H1 (cell line): Measurements from ENCODE around the gene SURF4. TPM values are rescaled to one million over a fixed set of nuclear protein-coding genes. Genes with fewer than 3 reads are reported as not detected.

ENCODE experiments used
- CTCF ChIA-PET: fragments of 300-600 bp; sonication (Branson Sonifier 250); formaldehyde crosslinking; loops from one replicate; lab custom pipeline; 2021; ENCODE audit not compliant: partially characterized antibody; lab: Charles Lee
- POLR2A ChIA-PET: fragments of 300-600 bp; sonication (Branson Sonifier 250); formaldehyde crosslinking; loops from one replicate; lab custom pipeline; 2021; ENCODE audit warnings: inconsistent platforms; ENCODE audit not compliant: partially characterized antibody; lab: Charles Lee
- DNase-seq, 2 experiments: peaks; one replicate each; pipeline versions ENCODE4 v3.0.0 to v3.0.0-alpha.2; 2010 to 2022; ENCODE audit warnings: low spot score in 2 of 2, low read depth in 1 of 2, mixed read lengths in 1 of 2
- FAIRE-seq: peaks from 2 replicates; lab custom pipeline; 2011; peaks lifted over from hg19 to GRCh38; lab: Jason Lieb, UNC
- H2AFZ ChIP-seq: 2 replicates; pipeline ENCODE4 v1.8.1; 2012; ENCODE audit warnings: low read length, inconsistent platforms
- H2AK5ac ChIP-seq: 2 replicates; pipeline ENCODE4 v1.6.1; 2013; ENCODE audit warnings: low read depth, low read length
- H2BK120ac ChIP-seq: replicated peaks from 2 replicates; pipeline ENCODE3; 2013; ENCODE audit warnings: low read depth, low read length, inconsistent platforms
- H2BK12ac ChIP-seq: 2 replicates; pipeline ENCODE4 v1.6.1; 2013; ENCODE audit warnings: low read depth, low read length
- H2BK15ac ChIP-seq: 2 replicates; pipeline ENCODE4 v1.6.1; 2013; ENCODE audit warnings: low read length
- H2BK20ac ChIP-seq: 2 replicates; pipeline ENCODE4 v1.6.1; 2013; ENCODE audit warnings: low read length
- H2BK5ac ChIP-seq: 2 replicates; pipeline ENCODE4 v1.6.1; 2013; ENCODE audit warnings: low read depth, low read length
- H3K14ac ChIP-seq: 2 replicates; pipeline ENCODE4 v1.6.1; 2013; ENCODE audit warnings: inconsistent platforms; ENCODE audit not compliant: insufficient read length
- H3K18ac ChIP-seq: 2 replicates; pipeline ENCODE4 v1.6.1; 2013; ENCODE audit warnings: low read length; ENCODE audit errors: extremely low read depth
- H3K23ac ChIP-seq: 2 replicates; pipeline ENCODE4 v1.6.1; 2013; ENCODE audit warnings: inconsistent platforms; ENCODE audit not compliant: insufficient read length
- H3K23me2 ChIP-seq: 2 replicates; pipeline ENCODE4 v1.6.1; 2013; ENCODE audit warnings: low read depth, low read length
- H3K27ac ChIP-seq: 2 replicates; pipeline ENCODE4 v1.6.1; 2011; ENCODE audit warnings: low read depth, low read length, inconsistent platforms
- H3K27me3 ChIP-seq, 4 experiments: replicated peaks in 1 of 4; 1 replicate in 1 of 4; 2 replicates in 3 of 4; pipeline versions ENCODE4 v1.6.1 to v1.8.1; 2011 to 2013; ENCODE audit warnings: low read length in 3 of 4, mild to moderate bottlenecking in 3 of 4, inconsistent platforms in 2 of 4, mixed read lengths in 2 of 4, moderate library complexity in 1 of 4; ENCODE audit not compliant: control insufficient read depth in 3 of 4, insufficient read depth in 3 of 4; ENCODE audit errors: extremely low read depth in 1 of 4
- H3K36me3 ChIP-seq, 4 experiments: 2 replicates each; pipeline versions ENCODE4 v1.6.1 to v1.8.1; 2011 to 2013; ENCODE audit warnings: mild to moderate bottlenecking in 4 of 4, low read length in 3 of 4, moderate library complexity in 2 of 4, control low read depth in 1 of 4, inconsistent platforms in 1 of 4; ENCODE audit not compliant: insufficient read depth in 4 of 4, control insufficient read depth in 2 of 4
- H3K4ac ChIP-seq: replicated peaks from 2 replicates; pipeline ENCODE3; 2013; ENCODE audit warnings: low read length, low read depth, mixed read lengths, inconsistent platforms; ENCODE audit not compliant: insufficient read length
- H3K4me1 ChIP-seq, 4 experiments: replicated peaks in 1 of 4; 1 replicate in 1 of 4; 2 replicates in 3 of 4; pipeline versions ENCODE4 v1.6.1 to v1.8.1; 2011 to 2013; ENCODE audit warnings: low read length in 3 of 4, inconsistent platforms in 2 of 4, mixed read lengths in 1 of 4; ENCODE audit not compliant: insufficient read depth in 4 of 4, control insufficient read depth in 3 of 4
- H3K4me2 ChIP-seq, 2 experiments: 2 replicates each; pipeline versions ENCODE4 v1.6.1 to v1.8.1; 2011 to 2013; ENCODE audit warnings: low read depth in 2 of 2, low read length in 2 of 2, control low read depth in 1 of 2, inconsistent platforms in 1 of 2, mild to moderate bottlenecking in 1 of 2; ENCODE audit not compliant: insufficient read depth in 1 of 2
- H3K4me3 ChIP-seq, 4 experiments: fragments of 200-600, 300-600 bp in 1 of 4; sonication (generic), shearing (Covaris generic), sonication (Bioruptor Twin) in 1 of 4; 2 replicates each; pipeline versions ENCODE4 v1.5.1 to v1.8.1; 2011 to 2016; ENCODE audit warnings: low read length in 4 of 4, low read depth in 3 of 4, control low read depth in 2 of 4, inconsistent platforms in 2 of 4, mild to moderate bottlenecking in 2 of 4, mixed read lengths in 1 of 4, moderate library complexity in 1 of 4; ENCODE audit not compliant: insufficient read depth in 2 of 4; ENCODE audit errors: extremely low read depth in 1 of 4
- H3K56ac ChIP-seq: replicated peaks from 2 replicates; pipeline ENCODE3; 2013; ENCODE audit warnings: low read depth, mild to moderate bottlenecking, mixed read lengths, low read length, inconsistent platforms; ENCODE audit not compliant: insufficient read length
- H3K79me1 ChIP-seq: 2 replicates; pipeline ENCODE4 v1.6.1; 2013; ENCODE audit warnings: low read depth, low read length, control low read depth
- H3K79me2 ChIP-seq, 2 experiments: 2 replicates each; pipeline versions ENCODE4 v1.6.1 to v1.8.1; 2012 to 2013; ENCODE audit warnings: low read length in 2 of 2, mild to moderate bottlenecking in 2 of 2, inconsistent platforms in 1 of 2; ENCODE audit not compliant: insufficient read depth in 2 of 2, control insufficient read depth in 1 of 2
- H3K9ac ChIP-seq, 4 experiments: replicated peaks in 1 of 4; 1 replicate in 1 of 4; 2 replicates in 3 of 4; pipeline versions ENCODE4 v1.6.1 to v1.8.1; 2011 to 2013; ENCODE audit warnings: low read depth in 3 of 4, low read length in 3 of 4, control low read depth in 2 of 4, mild to moderate bottlenecking in 2 of 4, moderate library complexity in 2 of 4, inconsistent platforms in 1 of 4; ENCODE audit errors: extremely low read depth in 1 of 4
- H3K9me3 ChIP-seq, 2 experiments: 2 replicates each; pipeline versions ENCODE4 v1.6.1 to v1.8.1; 2012 to 2013; ENCODE audit warnings: mild to moderate bottlenecking in 2 of 2, moderate library complexity in 2 of 2, control low read depth in 1 of 2, inconsistent platforms in 1 of 2, low read depth in 1 of 2, low read length in 1 of 2, mixed read lengths in 1 of 2; ENCODE audit not compliant: insufficient read depth in 2 of 2
- H4K20me1 ChIP-seq, 2 experiments: replicated peaks in 1 of 2; 2 replicates each; pipeline versions ENCODE3 to v1.8.1; 2011 to 2013; ENCODE audit warnings: inconsistent platforms in 2 of 2, low read length in 2 of 2, mild to moderate bottlenecking in 1 of 2; ENCODE audit not compliant: insufficient read depth in 2 of 2, control insufficient read depth in 1 of 2
- H4K5ac ChIP-seq: 2 replicates; pipeline ENCODE4 v1.6.1; 2013; ENCODE audit warnings: low read length, low read depth, mixed read lengths, inconsistent platforms; ENCODE audit not compliant: insufficient read length
- H4K8ac ChIP-seq: 2 replicates; pipeline ENCODE4 v1.8.0; 2013; ENCODE audit warnings: mild to moderate bottlenecking, moderate library complexity, low read length, inconsistent platforms; ENCODE audit not compliant: insufficient read depth; ENCODE audit errors: extremely low read depth
- H4K91ac ChIP-seq: replicated peaks from 2 replicates; pipeline ENCODE3; 2013; ENCODE audit warnings: low read length, mixed read lengths, inconsistent platforms; ENCODE audit not compliant: insufficient read length
- YY1 ChIP-seq: IDR thresholded peaks from 2 replicates; pipeline ENCODE4 v1.6.1; 2011; ENCODE audit warnings: low read depth, mild to moderate bottlenecking, low read length
- WGBS, 2 experiments: shearing (Covaris generic) in 1 of 2; methylation state at CpG; one replicate each; pipeline versions ENCODE4 v1.1.6 to v1.1.7; 2013 to 2015; ENCODE audit warnings: low lambda C conversion rate in 2 of 2, mixed read lengths in 2 of 2, inconsistent platforms in 1 of 2, low coverage in 1 of 2, missing lambda C conversion rate in 1 of 2; ENCODE audit not compliant: insufficient replicate concordance in 2 of 2, insufficient coverage in 1 of 2, insufficient read length in 1 of 2; ENCODE audit errors: extremely low coverage in 1 of 2, missing lambda C conversion rate in 1 of 2; 5-methylcytosine and 5-hydroxymethylcytosine counted together
- polyA plus RNA-seq, 7 experiments: library from polyadenylated mRNA; depleted of rRNA in 3 of 7; stranded (reverse) in 5 of 7; unstranded in 2 of 7; fragments of >200 nt in 5 of 7; fragments of 200-250 nt in 2 of 7; gene quantifications; 1 replicate in 5 of 7; 2 replicates in 1 of 7; 4 replicates in 1 of 7; pipeline versions ENCODE4 v1.2.1 to v1.2.3, GENCODE V29; 2011 to 2013; ENCODE audit warnings: missing spikeins in 2 of 7, mixed read lengths in 2 of 7
- total RNA-seq: library from RNA; stranded (reverse); fragmentation: NEBNext Ultra II Directional; extraction: Animal tissue kit (Norgen Biotek cat#: 25700); gene quantifications from 2 replicates; pipeline ENCODE4 v1.2.1, GENCODE V29; 2021

The SURF4 gene
- total and polyA plus RNA-seq, 2 of the 8 experiments (the other 6 are each of a cell fraction or from before 2014, with no cell fraction given), result 176 to 182 TPM

- Histone ChIP-seq H3K23me2 (peaks cover 8% of the 10 kb centered on the region; the same call in 1 of the 2 replicates), H3K79me2 (peaks cover 23 to 82% of the 10 kb centered on the region in 2 experiments), H3K27ac (no peak overlapping the region), H2AK5ac (no peak overlapping the region), H3K56ac (no peak overlapping the region), H3K14ac (no peak overlapping the region), H3K23ac (no peak overlapping the region), H2BK12ac (no peak overlapping the region), H2BK20ac (no peak overlapping the region), H2BK5ac (peak overlapping the region; percentile 52; the same call in 1 of the 2 replicates), H3K9me3 (no peaks in the 10 kb centered on the region; a peak in 1 of 4 replicates), H3K4me1 (peaks cover 0 to 5% (median 0%) of the 10 kb centered on the region in 4 experiments; a peak in 1 of 7 replicates), H3K4me2 (no peak overlapping the region), H4K91ac (no peak overlapping the region), H3K36me3 (peaks cover 0 to 13% (median 8%) of the 10 kb centered on the region in 4 experiments; a peak in 5 of 8 replicates), H4K20me1 (peaks cover 33 to 63% of the 10 kb centered on the region in 2 experiments), H3K4ac (no peak overlapping the region), H4K5ac (no peak overlapping the region), H3K4me3 (no peak overlapping the region), H3K27me3 (peaks cover 0 to 5% (median 4%) of the 10 kb centered on the region in 4 experiments; a peak in 5 of 7 replicates), H3K79me1 (peaks cover 30% of the 10 kb centered on the region), H4K8ac (no peak overlapping the region), H3K18ac (no peak overlapping the region), H3K9ac (no peak overlapping the region), H2BK120ac (no peak overlapping the region), H2AFZ (no peak overlapping the region), H2BK15ac (no peak overlapping the region)
- CTCF ChIA-PET, result interaction anchor here (0.7 to 10.1 kb wide), 14 partner anchors 9 to 114 kb away, joined by 3 to 90 read pairs (median 3); partner anchors contain the start of genes SURF1 and SURF2
- no peak for TF ChIP-seq YY1
- POLR2A ChIA-PET, result interaction anchor here (1.3 to 19.9 kb wide), 3 partner anchors 9 to 29 kb away, joined by 5 to 461 read pairs (median 15); partner anchors contain the start of genes MED22, RPL7A, SURF1 and SURF2
- DNase-seq, result no peak
- FAIRE-seq, result no peak
- WGBS, 2 experiments, result 83% methylated on average over 7 of the region's 7 CpGs; no CpG with 5 or more reads in 1 of the 2 experiments
These were observed 3.7 kb downstream of the SURF4 start for GRCh38 chr9:133372144-133372543.
